Heart right ventricle (tissue), 16 donors: ENCODE data around the gene PIAS3. TPM values are rescaled to one million over a fixed set of nuclear protein-coding genes. Genes with fewer than 3 reads are reported as not detected.

Experiments
- ATAC-seq, 8 donors: fragments of 200-7000 bp; cut with Tn5 transposase; one replicate each; pipeline ENCODE4 v1.9.1; 2020; ENCODE audit warnings: mild to moderate bottlenecking in 8 of 8, moderate library complexity in 8 of 8, moderate number of reproducible peaks in 1 of 8
- DNase-seq, 2 donors: peaks; one replicate each; pipeline ENCODE4 v3.0.0-alpha.2; 2020
- H3K27ac ChIP-seq, 10 donors: fragments of 200-600 bp; sonication (generic) in 2 of 10; one replicate each; pipeline versions ENCODE4 v1.5.0 to v1.8.0; 2020 to 2022; ENCODE audit warnings: mild to moderate bottlenecking in 3 of 10
- H3K27me3 ChIP-seq, 7 donors: fragments of 200-600 bp; one replicate each; pipeline ENCODE4 v1.8.0; 2021 to 2022; ENCODE audit warnings: mild to moderate bottlenecking in 2 of 7
- H3K36me3 ChIP-seq, 9 donors: fragments of 200-600 bp; sonication (generic) in 1 of 9; one replicate each; pipeline versions ENCODE4 v1.5.0 to v1.8.0; 2020 to 2022; ENCODE audit warnings: mild to moderate bottlenecking in 2 of 9
- H3K4me1 ChIP-seq, 9 donors: fragments of 200-600 bp; sonication (generic) in 1 of 9; one replicate each; pipeline versions ENCODE4 v1.5.0 to v1.8.0; 2020 to 2022; ENCODE audit warnings: mild to moderate bottlenecking in 4 of 9
- H3K4me3 ChIP-seq, 10 donors: fragments of 200-600 bp; sonication (generic) in 2 of 10; one replicate each; pipeline versions ENCODE4 v1.5.0 to v1.8.0; 2020 to 2022; ENCODE audit warnings: mild to moderate bottlenecking in 7 of 10, moderate library complexity in 2 of 10
- H3K9me3 ChIP-seq, 11 donors: fragments of 200-600 bp in 10 of 11; sonication (generic) in 2 of 11; one replicate each; pipeline versions ENCODE4 v1.5.0 to v1.8.0; 2013 to 2022; ENCODE audit warnings: mild to moderate bottlenecking in 2 of 11, control low read depth in 1 of 11, moderate library complexity in 1 of 11
- CTCF ChIP-seq, 9 donors: fragments of 200-600 bp; sonication (generic) in 2 of 9; IDR thresholded peaks; one replicate each; pipeline versions ENCODE4 v1.5.0 to v1.8.0; 2021 to 2022; ENCODE audit warnings: antibody characterized with exemption in 9 of 9, mild to moderate bottlenecking in 5 of 9, moderate library complexity in 1 of 9
- WGBS, 2 donors: extraction: QIAGEN DNeasy Blood & Tissue Kit; methylation state at CpG; one replicate each; pipeline ENCODE4 v1.1.7; 2013; ENCODE audit warnings: inconsistent platforms in 1 of 2; 5-methylcytosine and 5-hydroxymethylcytosine counted together
- intact Hi-C, 10 donors: fragments of 100-400 bp; cut with DNase I; formaldehyde crosslinking; loops; one replicate each; pipeline versions ENCODE4 v1.11.1 to v1.14.2; 2022
- long read RNA-seq, 3 donors: library from polyadenylated mRNA; unstranded; transcript quantifications; one replicate each; pipeline ENCODE4 v2.0.0, GENCODE V29; 2020 to 2021
- polyA plus RNA-seq, 2 donors: library from polyadenylated mRNA; stranded (reverse); fragments of 200-250 nt; gene quantifications; one replicate each; pipeline ENCODE4 v1.2.3, GENCODE V29; 2013
- total RNA-seq, 10 donors: library from RNA; stranded (reverse); fragmentation: NEBNext Ultra II Directional in 3 of 10; extraction: Animal tissue kit (Norgen Biotek cat#: 25700) in 3 of 10; gene quantifications; one replicate each; pipeline versions ENCODE4 v1.2.1 to v1.2.4, GENCODE V29; 2021 to 2023
- donor health status: Arrhythmogenic right ventricular cardiomyopathy.
- donor health status: ischemic (EF 13 %, LVEDD 7.1; RV severe dilation, severe dysfunction).
- donor health status: healthy with polysubstance abuse.
- donor health status: DM: no; HTN: yes; CAD: no.
- donor health status: DM: no; HTN: no; CAD: no.
- donor health status: ischemic (EF 25% LVEDD 6.9; RV normal size, moderate dysfunction).
- donor health status: ischemic (EF 25% LVEDD 5.7; RV mildly dilated, moderate dysfunction).
- donor health status: healthy.
- donor health status: DM: yes; HTN: yes; CAD: no.
- donor health status: Ischemic cardiomyopathy.
- donor health status: ischemic (EF 35%, LVEDD 5.7; RV mildly dilated, moderate dysfunction).
- donor health status: nonischemic (EF 11% LVEDD 7.7; RV severe dilation, severe dysfunction).
- donor health status: DM: yes; HTN: yes; CAD: no.
- donor health status: PGD.
- donor health status: ischemic (EF 29% LVEDD 5.4; RV normal size, mild dysfunction).
- donor health status: nonischemic (EF 23%, LVEDD 6.1; RV moderate dilation, normal function).

The PIAS3 gene
- total RNA-seq, result 10 to 100 TPM; 12.6 to 21.0 (median 15.0) TPM
- polyA plus RNA-seq, result 10 to 100 TPM; 19.9 to 28.7 TPM
- long read RNA-seq, donor 1, partial matches to known transcripts, result 5 of 15 reads
- long read RNA-seq, donor 1, other reads (novel, unspliced or antisense), result 6 of 15 reads
- long read RNA-seq, donor 2, partial matches to known transcripts, result 6 of 20 reads
- long read RNA-seq, donor 2, other reads (novel, unspliced or antisense), result 8 of 20 reads
- long read RNA-seq, donor 3, transcript PIAS3-207 (7 exons, 2,679 nt), result major isoform, 5 of 41 reads
- long read RNA-seq, donor 3, partial matches to known transcripts, result 28 of 41 reads
- long read RNA-seq, donor 3, other reads (novel, unspliced or antisense), result 5 of 41 reads

DNA sequence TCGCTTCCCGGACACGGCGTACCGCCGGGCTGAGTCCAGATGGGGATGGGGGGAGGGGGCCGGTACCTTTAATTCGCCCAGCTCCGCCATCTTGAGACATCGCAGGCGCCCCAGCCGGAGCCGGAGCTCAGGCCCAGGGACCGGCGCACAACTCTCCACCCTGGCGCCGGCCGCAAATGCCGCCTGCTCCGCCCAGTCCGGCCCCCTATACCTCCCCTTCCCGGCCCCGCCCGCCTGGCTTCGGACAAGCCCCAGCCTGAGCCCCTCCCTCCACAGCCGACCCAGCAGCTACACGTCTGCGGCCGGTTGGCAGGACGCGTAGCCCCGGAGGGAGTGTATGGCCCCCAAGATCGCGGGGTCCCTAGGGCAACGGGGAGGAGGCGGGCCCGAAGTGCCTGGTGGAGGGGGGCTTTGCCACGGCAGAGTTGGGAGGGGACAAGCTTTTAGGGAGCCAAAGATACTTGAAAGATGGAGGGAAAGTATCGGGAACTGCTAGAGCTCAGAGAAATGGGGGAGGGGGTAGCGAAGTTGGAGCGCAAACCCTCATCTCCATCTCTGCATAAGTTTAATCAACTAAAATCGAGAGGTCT, at the start of gene PIAS3:
TSS of gene PIAS3 (minus strand) at position 181 of the 590 bp plus-strand sequence. CDS start at position 90, 91 bp downstream.
- DNase-seq, result peak; percentile 97
- ATAC-seq, result peak; percentile 94 to 98 (median 96)
- H3K4me1 ChIP-seq, result peaks cover 8 to 22% (median 17%) of the 10 kb centered on the region in 9 donors
- peak within 1 kb of the TSS; percentile 61 to 89 (median 83) for H3K4me3 ChIP-seq
- no peak for TF ChIP-seq CTCF (IDR thresholded peaks at IDR 0.05)
- H3K27ac ChIP-seq, result peak within 1 kb of the TSS; percentile 82 to 91 (median 89)
- intact Hi-C loops, result loop anchor here in 4 of 10 donors (2.0 to 5.0 kb wide), 6 partner anchors 33 to 113 kb away; partner anchors contain the start of genes ITGA10 (in 2 of the 4), PEX11B (in 1 of the 4), POLR3C (in 1 of the 4) and RNF115 (in 1 of the 4)
- WGBS, 2 donors, result 0% methylated on average over 42 of the region's 42 CpGs
- H3K9me3 ChIP-seq, result no peaks in the 10 kb centered on the region
- peaks cover 0 to 29% (median 23%) of the 10 kb centered on the region in 9 donors for H3K36me3 ChIP-seq
- no peaks in the 10 kb centered on the region for H3K27me3 ChIP-seq

GRCh38 chr1:145908653-145909052, 49.8 kb upstream of the PIAS3 start:
- Histone ChIP-seq H3K9me3 (no peaks in the 10 kb centered on the region), H3K27ac (peak overlapping the region in 5 of 10 donors; percentile 31 to 77 (median 67)), H3K4me3 (no peak overlapping the region), H3K36me3 (peaks cover 0 to 37% (median 5%) of the 10 kb centered on the region in 9 donors), H3K4me1 (peaks cover 0 to 34% (median 24%) of the 10 kb centered on the region in 9 donors), H3K27me3 (no peaks in the 10 kb centered on the region)
- TF ChIP-seq CTCF (IDR thresholded peaks at IDR 0.05), result no peak
- no peak for DNase-seq
- intact Hi-C loops, result loop anchor here in 1 of 10 donors (1.0 kb wide), 1 partner anchor 16 kb away; no protein-coding TSS in a partner anchor
- ATAC-seq, result no peak
- WGBS, 2 donors, result 35 to 66% methylated on average over 1 of the region's 1 CpG

GRCh38 chr1:145906954-145907753, 48.3 kb upstream of the PIAS3 start:
- intact Hi-C loops, result no loop called here
- no peak for TF ChIP-seq CTCF (IDR thresholded peaks at IDR 0.05)
- no peak for DNase-seq
- ATAC-seq, result peak in 6 of 8 donors; percentile 28 to 78 (median 60)
- H3K36me3 ChIP-seq, result peaks cover 0 to 27% (median 5%) of the 10 kb centered on the region in 9 donors
- H3K4me1 ChIP-seq, result peaks cover 0 to 34% (median 24%) of the 10 kb centered on the region in 9 donors
- H3K4me3 ChIP-seq, result no peak overlapping the region
- no peaks in the 10 kb centered on the region for H3K27me3 ChIP-seq
- no peaks in the 10 kb centered on the region for H3K9me3 ChIP-seq
- H3K27ac ChIP-seq, result peak overlapping the region in 8 of 10 donors; percentile 3 to 77 (median 62)
- WGBS, 2 donors, result 67 to 70% methylated on average over 10 of the region's 10 CpGs
